ENCODE data around the gene CENPC.

Gene CENPC

DNA sequence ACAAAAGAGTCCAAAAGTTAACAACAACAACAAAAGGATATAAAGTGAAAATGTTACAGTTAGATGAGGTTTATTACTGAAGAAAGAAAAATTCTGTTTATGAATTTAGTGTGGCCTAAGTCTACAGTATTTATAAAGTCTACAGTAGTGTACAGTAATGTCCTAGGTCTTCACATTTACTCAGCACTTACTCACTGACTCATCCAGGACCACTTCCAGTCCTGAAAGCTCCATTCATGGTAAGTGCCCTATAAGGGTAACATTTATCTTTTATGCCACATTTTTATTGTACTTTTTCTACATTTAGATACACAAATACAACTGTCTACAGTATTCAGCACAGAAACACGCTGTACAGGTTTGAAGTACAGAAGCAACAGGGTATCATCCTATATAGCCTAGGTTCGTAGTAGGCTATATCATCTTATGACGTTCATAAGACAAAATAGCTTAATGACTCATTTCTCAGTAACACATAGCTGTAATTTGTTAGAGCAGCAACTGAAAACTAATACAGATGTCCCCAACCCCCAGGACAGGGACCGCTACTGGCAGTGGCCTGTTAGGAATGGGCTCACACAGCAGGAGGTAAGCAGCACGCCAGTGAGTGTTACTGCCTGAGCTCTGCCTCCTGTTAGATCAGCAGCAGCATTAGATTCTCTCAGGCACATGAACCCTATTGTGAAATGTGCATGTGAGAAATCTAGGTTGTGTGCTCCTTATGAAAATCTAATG, 61.3 kb downstream of the CENPC start:
- TF ChIP-seq, protein P1, sequence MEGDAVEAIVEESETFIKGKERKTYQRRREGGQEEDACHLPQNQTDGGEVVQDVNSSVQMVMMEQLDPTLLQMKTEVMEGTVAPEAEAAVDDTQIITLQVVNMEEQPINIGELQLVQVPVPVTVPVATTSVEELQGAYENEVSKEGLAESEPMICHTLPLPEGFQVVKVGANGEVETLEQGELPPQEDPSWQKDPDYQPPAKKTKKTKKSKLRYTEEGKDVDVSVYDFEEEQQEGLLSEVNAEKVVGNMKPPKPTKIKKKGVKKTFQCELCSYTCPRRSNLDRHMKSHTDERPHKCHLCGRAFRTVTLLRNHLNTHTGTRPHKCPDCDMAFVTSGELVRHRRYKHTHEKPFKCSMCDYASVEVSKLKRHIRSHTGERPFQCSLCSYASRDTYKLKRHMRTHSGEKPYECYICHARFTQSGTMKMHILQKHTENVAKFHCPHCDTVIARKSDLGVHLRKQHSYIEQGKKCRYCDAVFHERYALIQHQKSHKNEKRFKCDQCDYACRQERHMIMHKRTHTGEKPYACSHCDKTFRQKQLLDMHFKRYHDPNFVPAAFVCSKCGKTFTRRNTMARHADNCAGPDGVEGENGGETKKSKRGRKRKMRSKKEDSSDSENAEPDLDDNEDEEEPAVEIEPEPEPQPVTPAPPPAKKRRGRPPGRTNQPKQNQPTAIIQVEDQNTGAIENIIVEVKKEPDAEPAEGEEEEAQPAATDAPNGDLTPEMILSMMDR (IDR thresholded peaks at IDR 0.05): no peak

GRCh38 chr4:67480810-67481209, 64.5 kb downstream of the CENPC start:
- TF ChIP-seq, protein P1 (IDR thresholded peaks at IDR 0.05): no peak

DNA sequence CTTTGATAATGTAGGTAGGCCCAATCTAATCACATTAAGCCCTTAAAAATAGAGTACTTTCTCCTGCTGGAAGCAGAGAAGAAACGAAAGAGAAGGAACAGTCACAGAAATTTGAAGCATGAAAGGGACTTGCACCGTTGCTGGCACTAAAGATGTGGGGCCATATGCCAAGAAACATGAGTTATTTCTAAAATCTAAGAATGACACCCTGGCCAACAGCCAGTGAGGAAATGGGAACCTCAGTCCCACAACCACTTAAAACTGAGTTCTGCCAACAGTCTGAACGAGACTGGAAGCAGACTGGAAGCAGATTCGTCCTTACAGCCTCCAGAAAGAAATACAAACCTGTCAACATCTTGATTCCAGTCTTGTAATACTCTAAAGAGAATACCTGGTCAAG, 70.1 kb downstream of the CENPC start:
- TF ChIP-seq, protein P1 (IDR thresholded peaks at IDR 0.05): no peak

DNA sequence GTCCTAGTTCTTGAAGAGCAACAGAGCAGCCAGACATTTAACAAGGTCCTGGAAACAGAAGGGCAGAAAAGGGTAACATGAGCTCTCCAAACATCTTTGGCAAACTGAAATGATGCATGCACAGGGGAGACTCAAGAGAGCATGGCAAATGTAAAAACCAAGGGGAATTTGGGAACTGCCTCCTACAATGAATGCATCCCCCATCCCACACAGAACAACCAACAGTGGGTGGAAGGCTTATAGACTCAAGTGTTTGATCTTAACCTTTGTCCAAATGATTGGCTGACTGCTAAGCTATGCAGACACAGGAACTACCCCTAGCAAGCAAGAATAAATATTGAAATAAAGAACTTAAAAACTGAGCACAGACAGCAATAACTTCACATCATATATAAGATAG, 74.4 kb downstream of the CENPC start:
- TF ChIP-seq, protein P1 (IDR thresholded peaks at IDR 0.05): no peak

GRCh38 chr4:67468830-67469229, 76.5 kb downstream of the CENPC start:
- TF ChIP-seq, protein P1 (IDR thresholded peaks at IDR 0.05): no peak

- TF ChIP-seq, protein P1 (IDR thresholded peaks at IDR 0.05): no peak
These were observed 78.6 kb downstream of the CENPC start for GRCh38 chr4:67466751-67467150.

DNA sequence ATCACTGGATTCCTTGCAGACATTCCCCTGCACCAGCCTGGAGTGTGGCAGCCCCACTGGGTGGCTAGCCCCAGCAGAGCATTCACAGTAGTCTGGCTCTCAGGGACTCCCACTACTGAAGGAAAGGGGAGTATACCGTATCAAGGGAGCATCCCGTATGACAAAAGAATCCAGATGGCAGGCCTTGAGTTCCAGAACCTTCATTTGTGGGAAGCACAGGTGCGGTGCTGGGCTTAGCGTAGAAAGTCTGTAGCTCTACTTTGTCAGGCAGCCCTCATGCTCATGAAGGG, 79.6 kb downstream of the CENPC start:
- TF ChIP-seq, protein P1 (IDR thresholded peaks at IDR 0.05): no peak
